Measurements from ENCODE around the gene EFCAB5. TPM values are rescaled to one million over a fixed set of nuclear protein-coding genes. Genes with fewer than 3 reads are reported as not detected.
"Not testable (repeated sequence)": the region's sequence is repeated elsewhere in the genome, so short reads cannot be mapped to it uniquely, and the experiment has no call there.

Gene EFCAB5
- total RNA-seq, 1 experiment from 2014 or later = not detected

DNA sequence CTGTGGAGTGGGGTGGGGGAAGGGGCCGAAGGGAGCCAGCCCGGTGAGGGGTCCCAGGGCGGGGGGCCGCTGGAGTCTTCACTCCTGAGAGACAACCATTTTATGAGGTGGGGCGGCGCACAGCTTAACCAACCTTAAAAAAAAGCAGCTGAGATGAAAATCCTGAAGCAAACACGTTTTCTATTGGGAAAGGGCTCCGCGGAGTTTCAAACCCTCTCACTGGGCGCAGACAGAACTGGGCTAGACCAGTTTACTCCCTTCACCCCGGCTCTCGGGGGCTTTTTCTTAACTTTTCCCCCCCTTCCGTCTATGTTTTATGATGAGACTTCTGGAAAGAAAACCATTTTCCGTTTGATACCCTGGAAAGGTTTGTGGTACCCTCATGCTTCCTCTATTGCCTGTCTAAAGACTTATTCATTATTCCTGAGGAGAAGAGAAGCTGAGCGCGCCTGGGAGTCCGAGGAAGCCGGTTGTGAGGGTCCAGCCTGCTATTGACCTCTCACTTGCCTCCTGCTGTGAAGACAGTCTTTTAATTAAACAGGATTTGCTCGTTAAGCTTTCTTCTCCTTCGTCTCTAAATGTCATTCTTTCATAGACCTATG, 10.9 kb upstream of the EFCAB5 start:
- peak; percentile 31 for DNase-seq (ENCODE audit: low read depth)
- in situ Hi-C loops (cut with HindIII; ENCODE audit: low pct_unique_long_range_greater_than_20kb, low sequenced_read_pairs) = no loop called here

DNA sequence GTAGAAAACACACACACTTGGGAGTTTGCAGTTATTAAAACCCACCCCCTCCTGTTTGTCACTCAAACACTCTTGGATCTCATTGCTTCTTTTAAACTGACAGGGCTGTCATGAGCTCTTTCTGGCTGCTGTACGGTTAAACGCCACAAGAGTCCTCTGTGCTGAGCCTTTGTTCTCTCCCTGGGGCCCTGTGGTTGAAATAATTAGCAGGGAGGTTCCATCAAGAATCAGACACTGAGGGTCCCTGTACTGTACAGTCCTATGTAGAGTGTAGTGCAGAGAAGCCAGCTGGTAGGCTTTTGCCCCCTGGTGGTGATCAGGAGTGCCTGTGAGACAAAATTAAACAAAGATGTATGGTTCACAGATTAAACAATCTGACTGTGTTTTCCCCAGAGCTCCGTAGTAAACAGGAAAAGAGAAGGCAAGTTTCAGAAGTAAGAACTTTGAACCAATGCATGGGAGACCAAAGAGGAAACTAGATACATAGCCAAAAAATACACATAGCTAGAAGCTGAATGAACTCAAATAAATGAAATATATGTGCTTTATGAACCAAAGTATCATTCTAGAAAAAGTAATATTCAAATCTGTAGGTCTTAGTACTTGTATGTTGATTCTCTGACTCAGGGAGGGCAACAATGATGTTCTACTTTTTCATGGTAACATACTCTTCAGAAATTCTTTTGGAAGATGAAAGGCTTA, 10.1 kb upstream of the EFCAB5 start:
- in situ Hi-C loops (cut with HindIII; ENCODE audit: low pct_unique_long_range_greater_than_20kb, low sequenced_read_pairs) = no loop called here
- peak; percentile 85 for DNase-seq (ENCODE audit: low read depth)

- in situ Hi-C loops (cut with HindIII; ENCODE audit: low pct_unique_long_range_greater_than_20kb, low sequenced_read_pairs) = no loop called here
- peak; percentile 36 for DNase-seq (ENCODE audit: low read depth)
These were observed 8.1 kb upstream of the EFCAB5 start for GRCh38 chr17:29933379-29933778.

DNA sequence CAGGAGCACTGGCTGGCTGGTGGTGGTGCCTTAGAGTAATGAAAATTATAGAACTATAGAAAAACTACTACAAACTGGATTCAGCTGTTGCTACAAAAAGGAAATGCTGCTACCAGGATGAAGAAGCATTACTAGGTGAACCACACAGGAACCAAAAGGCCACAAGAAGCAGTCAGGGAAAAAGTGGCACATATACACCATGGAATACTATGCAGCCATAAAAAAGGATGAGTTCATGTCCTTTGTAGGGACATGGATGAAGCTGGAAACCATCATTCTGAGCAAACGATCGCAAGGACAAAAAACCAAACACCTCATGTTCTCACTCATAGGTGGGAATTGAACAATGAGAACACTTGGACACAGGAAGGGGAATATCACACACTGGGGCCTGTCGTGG, 5.5 kb upstream of the EFCAB5 start:
- in situ Hi-C loops (cut with HindIII; ENCODE audit: low pct_unique_long_range_greater_than_20kb, low sequenced_read_pairs); DNase-seq (ENCODE audit: low read depth): not testable (repeated sequence)

DNA sequence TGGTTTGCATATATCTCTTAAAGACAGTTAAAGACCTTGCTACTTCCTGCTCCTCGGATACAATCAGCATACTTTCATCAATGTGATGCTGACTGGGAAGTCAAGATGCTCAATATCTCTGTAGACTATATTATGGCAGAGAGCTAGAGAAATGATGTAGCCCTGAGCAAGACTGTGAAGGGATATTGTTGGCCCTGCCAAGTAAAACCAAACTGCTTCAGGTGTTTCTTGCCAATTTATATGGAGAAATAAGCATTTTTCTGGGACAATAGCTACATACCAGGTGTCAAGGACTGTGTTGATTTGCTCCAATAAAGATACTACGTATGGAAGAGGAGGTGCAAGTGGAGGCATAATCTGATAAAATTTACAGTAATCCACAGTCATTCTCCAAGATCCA, 4.7 kb upstream of the EFCAB5 start:
- DNase-seq (ENCODE audit: low read depth) = no peak
- in situ Hi-C loops (cut with HindIII; ENCODE audit: low pct_unique_long_range_greater_than_20kb, low sequenced_read_pairs) = no loop called here

DNA sequence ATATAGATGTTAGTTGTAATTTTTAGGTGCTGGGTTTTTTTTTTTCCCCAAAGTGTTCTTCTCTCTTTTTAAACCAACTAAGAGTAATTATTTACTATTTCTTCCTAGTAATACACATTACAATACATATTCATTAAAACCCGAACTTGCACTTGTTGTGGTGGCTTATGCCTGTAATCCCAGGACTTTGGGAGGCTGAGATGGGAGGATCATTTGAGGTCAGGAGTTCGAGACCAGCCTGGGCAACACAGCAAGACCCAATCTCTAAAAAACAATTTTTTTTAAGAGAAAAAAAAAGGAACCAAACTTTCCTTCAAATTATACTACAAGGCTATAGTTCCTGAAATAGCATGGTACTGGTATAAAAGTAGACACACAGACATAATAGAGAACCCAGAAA, 3.8 kb downstream of the EFCAB5 start:
- no peak for DNase-seq (ENCODE audit: low read depth)
- in situ Hi-C loops (cut with HindIII; ENCODE audit: low pct_unique_long_range_greater_than_20kb, low sequenced_read_pairs) = no loop called here

DNA sequence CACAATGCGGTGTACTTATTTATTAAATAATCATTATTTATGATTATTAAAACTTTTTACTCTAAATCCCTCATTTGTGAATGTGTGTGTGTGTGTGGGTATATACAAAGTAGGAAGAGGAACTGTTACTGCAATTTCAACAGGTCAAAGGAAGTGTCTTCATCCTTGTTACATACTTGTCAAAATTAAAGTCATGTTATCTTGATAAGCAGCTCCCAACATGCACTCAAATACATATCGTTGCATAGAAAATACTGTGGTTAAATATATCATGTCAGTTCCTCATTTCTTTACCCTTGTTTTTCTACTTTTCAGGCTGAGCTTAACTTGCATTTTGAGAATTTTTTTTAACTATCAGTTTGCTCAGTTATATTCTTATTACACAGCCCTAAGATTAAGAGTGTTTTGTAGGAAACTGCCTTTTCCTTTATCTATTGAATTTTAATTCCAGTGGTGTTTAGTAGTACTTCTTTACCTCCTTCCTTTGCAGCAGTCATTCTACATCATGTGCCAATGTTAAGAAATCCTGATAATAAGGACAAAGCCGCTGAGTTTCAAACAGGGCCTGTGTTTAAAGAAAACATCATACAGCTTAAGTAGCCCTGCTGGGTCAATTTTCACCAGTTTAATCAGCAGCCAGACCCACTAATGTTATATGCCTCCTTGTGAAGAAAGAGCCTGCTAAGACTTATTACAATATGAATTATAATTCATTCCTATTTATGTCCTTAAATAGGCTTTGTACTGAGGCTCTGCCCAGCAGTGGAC, 7.2 kb downstream of the EFCAB5 start:
- in situ Hi-C loops (cut with HindIII; ENCODE audit: low pct_unique_long_range_greater_than_20kb, low sequenced_read_pairs) = no loop called here

GRCh38 chr17:29949696-29950095, 8.3 kb downstream of the EFCAB5 start:
- in situ Hi-C loops (cut with HindIII; ENCODE audit: low pct_unique_long_range_greater_than_20kb, low sequenced_read_pairs) = no loop called here
- no peak for DNase-seq (ENCODE audit: low read depth)

More for the DNA sequence above, 7.2 kb downstream of the EFCAB5 start:
- no peak for DNase-seq (ENCODE audit: low read depth)

DNA sequence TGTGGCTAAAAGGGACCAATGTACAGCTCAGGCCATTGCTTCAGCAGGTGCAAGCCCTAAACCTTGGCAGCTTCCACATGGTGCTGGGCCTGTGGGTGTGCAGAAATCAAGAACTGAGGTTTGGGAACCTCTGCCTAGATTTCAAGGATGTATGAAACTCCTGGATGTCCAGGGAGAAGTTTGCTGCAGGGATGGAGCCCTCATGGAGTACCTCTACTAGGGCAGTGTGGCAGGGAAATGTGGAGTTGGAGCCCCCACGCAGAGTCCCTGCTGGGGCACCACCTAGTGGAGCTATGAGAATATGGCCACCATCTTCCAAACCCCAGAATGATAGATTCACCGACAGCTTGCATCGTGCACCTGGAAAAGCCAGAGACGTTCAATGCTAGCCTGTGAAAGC, 13.0 kb downstream of the EFCAB5 start:
- in situ Hi-C loops (cut with HindIII; ENCODE audit: low pct_unique_long_range_greater_than_20kb, low sequenced_read_pairs) = no loop called here
- no peak for DNase-seq (ENCODE audit: low read depth)

DNA sequence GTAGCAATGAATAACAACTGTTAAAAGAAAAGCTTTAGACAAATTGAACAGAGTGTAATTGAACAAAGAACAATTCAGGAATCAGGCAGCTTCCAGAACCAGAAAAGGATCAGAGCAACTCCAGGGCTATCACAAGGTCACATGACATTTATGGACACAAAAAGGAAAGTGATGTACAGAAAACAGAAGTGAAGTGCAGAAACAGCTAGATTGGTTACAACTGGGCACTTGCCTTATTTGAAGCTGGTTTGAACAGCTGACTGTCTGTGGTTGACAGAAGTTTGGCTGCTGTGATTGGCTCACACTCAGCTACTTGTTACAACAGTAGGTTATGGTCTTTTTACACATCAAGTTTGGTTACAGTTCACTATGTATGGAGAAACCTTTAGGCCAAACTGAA, 14.8 kb downstream of the EFCAB5 start:
- in situ Hi-C loops (cut with HindIII; ENCODE audit: low pct_unique_long_range_greater_than_20kb, low sequenced_read_pairs) = no loop called here
- DNase-seq (ENCODE audit: low read depth) = no peak

GRCh38 chr17:29957488-29957887, 16.1 kb downstream of the EFCAB5 start:
- DNase-seq (ENCODE audit: low read depth); in situ Hi-C loops (cut with HindIII; ENCODE audit: low pct_unique_long_range_greater_than_20kb, low sequenced_read_pairs): not testable (repeated sequence)

GRCh38 chr17:29958947-29959657, 17.7 kb downstream of the EFCAB5 start:
- no peak for DNase-seq (ENCODE audit: low read depth)
- in situ Hi-C loops (cut with HindIII; ENCODE audit: low pct_unique_long_range_greater_than_20kb, low sequenced_read_pairs) = no loop called here

DNA sequence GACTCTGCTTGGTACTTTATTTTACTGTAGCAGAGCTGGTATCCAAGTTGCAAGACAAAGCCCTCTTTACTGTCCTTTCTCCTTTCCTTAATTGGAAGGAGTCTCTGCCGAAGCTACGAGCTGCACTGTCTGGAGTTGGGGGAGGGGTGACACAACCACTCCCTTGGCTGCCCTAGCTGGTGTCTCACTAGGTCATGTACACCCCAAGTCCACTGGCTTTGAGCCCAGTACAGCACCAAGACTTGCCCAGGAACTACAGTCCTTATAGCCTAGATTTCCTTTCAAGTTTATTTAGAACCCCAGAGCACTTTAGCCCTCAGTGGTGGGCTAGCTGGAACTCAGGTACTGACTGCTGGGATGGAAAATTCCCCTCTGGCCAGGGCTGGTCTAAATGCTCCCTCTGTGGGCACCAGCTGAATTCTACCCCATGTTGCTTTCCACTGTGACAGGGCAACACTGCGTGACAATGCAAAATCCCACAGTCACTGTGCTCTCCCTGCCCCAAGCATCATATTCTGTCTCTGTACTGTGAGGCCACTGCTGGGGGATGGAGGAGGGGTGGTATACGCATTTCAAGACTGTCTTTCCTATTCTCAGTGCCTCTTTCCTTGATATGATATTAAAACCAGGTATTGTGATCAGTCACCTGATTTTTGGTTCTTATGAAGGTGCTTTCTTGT, 18.4 kb downstream of the EFCAB5 start:
- DNase-seq (ENCODE audit: low read depth) = no peak
- in situ Hi-C loops (cut with HindIII; ENCODE audit: low pct_unique_long_range_greater_than_20kb, low sequenced_read_pairs) = no loop called here

DNA sequence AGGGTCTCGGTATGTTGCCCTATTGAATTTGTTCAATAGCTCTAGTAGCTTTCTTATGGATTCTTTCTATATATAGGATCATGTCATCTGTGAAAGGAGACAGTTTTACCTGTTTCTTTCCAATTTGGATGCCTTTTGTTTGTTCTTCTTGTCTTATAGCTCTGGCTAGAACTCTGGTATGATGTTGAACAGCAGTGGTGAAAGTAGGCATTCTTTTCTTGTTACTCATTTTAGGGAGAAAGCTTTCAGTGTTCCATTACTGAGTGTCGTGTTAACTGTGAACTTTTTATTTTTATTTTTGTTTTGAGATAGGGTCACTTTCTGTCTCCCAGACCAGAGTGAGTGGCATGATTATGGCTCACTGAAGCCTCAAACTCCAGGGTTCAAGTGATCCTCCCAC, 21.2 kb downstream of the EFCAB5 start:
- in situ Hi-C loops (cut with HindIII; ENCODE audit: low pct_unique_long_range_greater_than_20kb, low sequenced_read_pairs) = no loop called here
- DNase-seq (ENCODE audit: low read depth) = no peak

GRCh38 chr17:29968271-29968670, 26.8 kb downstream of the EFCAB5 start:
- in situ Hi-C loops (cut with HindIII; ENCODE audit: low pct_unique_long_range_greater_than_20kb, low sequenced_read_pairs) = no loop called here
- DNase-seq (ENCODE audit: low read depth) = peak; percentile 21

- in situ Hi-C loops (cut with HindIII; ENCODE audit: low pct_unique_long_range_greater_than_20kb, low sequenced_read_pairs) = no loop called here
- DNase-seq (ENCODE audit: low read depth) = no peak
These were observed 30.8 kb downstream of the EFCAB5 start for GRCh38 chr17:29972277-29972676.

- in situ Hi-C loops (cut with HindIII; ENCODE audit: low pct_unique_long_range_greater_than_20kb, low sequenced_read_pairs) = no loop called here
- no peak for DNase-seq (ENCODE audit: low read depth)
These were observed 31.6 kb downstream of the EFCAB5 start for GRCh38 chr17:29973005-29973404.

GRCh38 chr17:29977836-29978235, 36.4 kb downstream of the EFCAB5 start:
- no peak for DNase-seq (ENCODE audit: low read depth)
- in situ Hi-C loops (cut with HindIII; ENCODE audit: low pct_unique_long_range_greater_than_20kb, low sequenced_read_pairs) = no loop called here

All from Caki2 (cell line).